ENCODE data around the gene SASH1. TPM values are rescaled to one million over a fixed set of nuclear protein-coding genes. Genes with fewer than 3 reads are reported as not detected.
A peak's percentile ranks its signal among the peaks of the same experiment; 100 is the strongest.

Gene SASH1
- total RNA-seq, 2 donors from 2014 or later = 0.17 to 0.20 TPM

- Mint-ChIP-seq H3K4me1 (ENCODE audit: low read depth in 2 of 2) (no peaks in the 10 kb centered on the region), H3K27ac (no peak overlapping the region)
- no peak for ATAC-seq
These were observed 149.1 kb downstream of the SASH1 start for GRCh38 chr6:148491638-148492251.

DNA sequence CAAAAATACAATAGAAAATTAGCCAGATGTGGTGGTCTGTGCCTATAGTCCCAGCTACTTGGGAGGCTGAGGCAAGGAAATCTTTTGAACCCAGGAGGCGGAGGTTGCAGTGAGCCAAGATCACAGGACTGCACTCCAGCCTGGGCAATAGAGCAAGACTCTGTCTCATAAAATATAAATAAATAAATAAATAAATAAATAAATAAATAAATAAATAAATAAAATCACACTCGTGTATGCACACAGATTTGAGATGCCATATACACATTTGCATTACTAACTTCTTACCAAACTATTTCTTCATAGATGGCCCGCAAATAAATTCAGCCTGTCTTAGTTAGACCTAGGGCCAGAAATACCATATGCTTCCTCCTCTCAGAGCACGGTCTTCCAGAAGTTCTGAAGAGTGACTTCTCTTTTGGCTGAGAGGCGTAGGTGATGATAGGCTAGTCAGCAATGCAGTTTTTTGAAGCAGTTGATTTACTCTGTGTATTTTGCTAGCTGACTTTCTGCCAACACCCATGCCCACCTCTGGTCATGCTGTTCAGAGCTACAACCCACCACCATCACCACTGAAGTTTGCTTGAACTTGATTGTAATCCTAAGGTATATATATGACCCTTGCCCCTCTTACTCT, 150.1 kb downstream of the SASH1 start:
- ATAC-seq = no peak
- no peak for DNase-seq (ENCODE audit: low spot score)
- H3K27me3 Mint-ChIP-seq = peaks cover 19 to 50% of the 10 kb centered on the region in 2 donors
- H3K9me3 Mint-ChIP-seq = no peaks in the 10 kb centered on the region
- no peaks in the 10 kb centered on the region for H3K4me1 Mint-ChIP-seq (ENCODE audit: low read depth in 2 of 2)
- H3K27ac Mint-ChIP-seq = no peak overlapping the region
- no peak overlapping the region for H3K4me3 Mint-ChIP-seq
- no peaks in the 10 kb centered on the region for H3K36me3 Mint-ChIP-seq

More at GRCh38 chr6:148491638-148492251, 149.1 kb downstream of the SASH1 start:
- H3K9me3 Mint-ChIP-seq = no peaks in the 10 kb centered on the region
- H3K4me3 Mint-ChIP-seq = no peak overlapping the region
- H3K27me3 Mint-ChIP-seq = peaks cover 19 to 47% of the 10 kb centered on the region in 2 donors
- no peak for DNase-seq (ENCODE audit: low spot score)
- no peaks in the 10 kb centered on the region for H3K36me3 Mint-ChIP-seq

- no peaks in the 10 kb centered on the region for H3K4me1 Mint-ChIP-seq (ENCODE audit: low read depth in 2 of 2)
- no peaks in the 10 kb centered on the region for H3K36me3 Mint-ChIP-seq
- DNase-seq (ENCODE audit: low spot score) = no peak
- no peak overlapping the region for H3K27ac Mint-ChIP-seq
- no peak for ATAC-seq
- H3K27me3 Mint-ChIP-seq = peaks cover 19 to 44% of the 10 kb centered on the region in 2 donors
- no peaks in the 10 kb centered on the region for H3K9me3 Mint-ChIP-seq
- H3K4me3 Mint-ChIP-seq = no peak overlapping the region
These were observed 150.8 kb downstream of the SASH1 start for GRCh38 chr6:148493424-148493823.

GRCh38 chr6:148494226-148494625, 151.6 kb downstream of the SASH1 start:
- no peak overlapping the region for H3K27ac Mint-ChIP-seq
- peaks cover 19 to 36% of the 10 kb centered on the region in 2 donors for H3K27me3 Mint-ChIP-seq
- H3K9me3 Mint-ChIP-seq = no peaks in the 10 kb centered on the region
- no peaks in the 10 kb centered on the region for H3K4me1 Mint-ChIP-seq (ENCODE audit: low read depth in 2 of 2)
- H3K4me3 Mint-ChIP-seq = no peak overlapping the region
- ATAC-seq = no peak
- H3K36me3 Mint-ChIP-seq = no peaks in the 10 kb centered on the region
- DNase-seq (ENCODE audit: low spot score) = no peak

GRCh38 chr6:148495029-148495428, 152.4 kb downstream of the SASH1 start:
- H3K27me3 Mint-ChIP-seq = peaks cover 18 to 36% of the 10 kb centered on the region in 2 donors
- H3K4me1 Mint-ChIP-seq (ENCODE audit: low read depth in 2 of 2) = no peaks in the 10 kb centered on the region
- no peaks in the 10 kb centered on the region for H3K36me3 Mint-ChIP-seq
- H3K4me3 Mint-ChIP-seq = no peak overlapping the region
- H3K9me3 Mint-ChIP-seq = no peaks in the 10 kb centered on the region
- DNase-seq (ENCODE audit: low spot score) (no peak), ATAC-seq (peak in 1 of 2 donors; percentile 66)
- no peak overlapping the region for H3K27ac Mint-ChIP-seq

- ATAC-seq (no peak), DNase-seq (ENCODE audit: low spot score) (no peak)
- Mint-ChIP-seq H3K36me3 (no peaks in the 10 kb centered on the region), H3K4me1 (ENCODE audit: low read depth in 2 of 2) (no peaks in the 10 kb centered on the region), H3K27me3 (peaks cover 23 to 36% of the 10 kb centered on the region in 2 donors), H3K9me3 (no peaks in the 10 kb centered on the region), H3K4me3 (no peak overlapping the region), H3K27ac (no peak overlapping the region)
These were observed 154.6 kb downstream of the SASH1 start for GRCh38 chr6:148497257-148497656.

- ATAC-seq = peak in 1 of 2 donors; percentile 55
- Mint-ChIP-seq H3K9me3 (no peaks in the 10 kb centered on the region), H3K27ac (no peak overlapping the region), H3K4me3 (no peak overlapping the region), H3K36me3 (no peaks in the 10 kb centered on the region), H3K27me3 (peaks cover 25 to 39% of the 10 kb centered on the region in 2 donors), H3K4me1 (ENCODE audit: low read depth in 2 of 2) (no peaks in the 10 kb centered on the region)
- DNase-seq (ENCODE audit: low spot score) = no peak
These were observed 155.1 kb downstream of the SASH1 start for GRCh38 chr6:148497717-148498116.

DNA sequence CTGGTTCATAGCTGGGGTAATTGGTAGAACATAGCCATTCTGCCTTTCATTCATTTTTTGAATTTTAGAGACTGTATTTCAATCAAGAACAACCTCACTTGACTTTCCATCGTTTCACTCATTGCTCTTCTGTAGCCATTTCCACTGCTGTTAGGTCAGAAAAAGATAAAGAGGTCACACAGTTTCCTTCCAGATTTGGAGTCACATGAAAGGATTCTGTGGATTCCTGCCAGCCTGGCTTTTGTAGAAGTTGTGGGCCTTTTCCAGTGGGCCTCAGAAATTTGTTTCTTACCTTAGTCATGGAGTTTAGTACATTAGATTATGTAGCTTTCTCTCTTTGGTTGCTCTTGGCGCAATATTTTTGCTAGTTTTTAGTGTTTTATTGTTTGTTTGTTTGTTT, 157.8 kb downstream of the SASH1 start:
- Mint-ChIP-seq H3K27me3 (peaks cover 22 to 39% of the 10 kb centered on the region in 2 donors), H3K36me3 (no peaks in the 10 kb centered on the region), H3K4me1 (ENCODE audit: low read depth in 2 of 2) (no peaks in the 10 kb centered on the region), H3K9me3 (no peaks in the 10 kb centered on the region), H3K27ac (no peak overlapping the region), H3K4me3 (no peak overlapping the region)
- ATAC-seq (no peak), DNase-seq (ENCODE audit: low spot score) (no peak)

- no peak overlapping the region for H3K4me3 Mint-ChIP-seq
- no peaks in the 10 kb centered on the region for H3K36me3 Mint-ChIP-seq
- DNase-seq (ENCODE audit: low spot score) = no peak
- no peaks in the 10 kb centered on the region for H3K9me3 Mint-ChIP-seq
- H3K4me1 Mint-ChIP-seq (ENCODE audit: low read depth in 2 of 2) = no peaks in the 10 kb centered on the region
- no peak for ATAC-seq
- H3K27ac Mint-ChIP-seq = no peak overlapping the region
- H3K27me3 Mint-ChIP-seq = peaks cover 22 to 39% of the 10 kb centered on the region in 2 donors
These were observed 158.5 kb downstream of the SASH1 start for GRCh38 chr6:148501178-148501590.

- no peak overlapping the region for H3K4me3 Mint-ChIP-seq
- no peak overlapping the region for H3K27ac Mint-ChIP-seq
- H3K4me1 Mint-ChIP-seq (ENCODE audit: low read depth in 2 of 2) = no peaks in the 10 kb centered on the region
- ATAC-seq = no peak
- DNase-seq (ENCODE audit: low spot score) = no peak
- peaks cover 28 to 45% of the 10 kb centered on the region in 2 donors for H3K27me3 Mint-ChIP-seq
- no peaks in the 10 kb centered on the region for H3K9me3 Mint-ChIP-seq
- no peaks in the 10 kb centered on the region for H3K36me3 Mint-ChIP-seq
These were observed 159.6 kb downstream of the SASH1 start for GRCh38 chr6:148502083-148502772.

- Mint-ChIP-seq H3K9me3 (no peaks in the 10 kb centered on the region), H3K4me3 (no peak overlapping the region), H3K27ac (no peak overlapping the region), H3K27me3 (peaks cover 30 to 44% of the 10 kb centered on the region in 2 donors), H3K36me3 (no peaks in the 10 kb centered on the region), H3K4me1 (ENCODE audit: low read depth in 2 of 2) (no peaks in the 10 kb centered on the region)
- DNase-seq (ENCODE audit: low spot score) = no peak
- ATAC-seq = no peak
These were observed 160.1 kb downstream of the SASH1 start for GRCh38 chr6:148502773-148503135.

GRCh38 chr6:148503703-148504102, 161.1 kb downstream of the SASH1 start:
- no peaks in the 10 kb centered on the region for H3K4me1 Mint-ChIP-seq (ENCODE audit: low read depth in 2 of 2)
- ATAC-seq = no peak
- DNase-seq (ENCODE audit: low spot score) = no peak
- H3K4me3 Mint-ChIP-seq = no peak overlapping the region
- H3K27me3 Mint-ChIP-seq = peaks cover 37 to 49% of the 10 kb centered on the region in 2 donors
- H3K9me3 Mint-ChIP-seq = no peaks in the 10 kb centered on the region
- no peaks in the 10 kb centered on the region for H3K36me3 Mint-ChIP-seq
- H3K27ac Mint-ChIP-seq = no peak overlapping the region

DNA sequence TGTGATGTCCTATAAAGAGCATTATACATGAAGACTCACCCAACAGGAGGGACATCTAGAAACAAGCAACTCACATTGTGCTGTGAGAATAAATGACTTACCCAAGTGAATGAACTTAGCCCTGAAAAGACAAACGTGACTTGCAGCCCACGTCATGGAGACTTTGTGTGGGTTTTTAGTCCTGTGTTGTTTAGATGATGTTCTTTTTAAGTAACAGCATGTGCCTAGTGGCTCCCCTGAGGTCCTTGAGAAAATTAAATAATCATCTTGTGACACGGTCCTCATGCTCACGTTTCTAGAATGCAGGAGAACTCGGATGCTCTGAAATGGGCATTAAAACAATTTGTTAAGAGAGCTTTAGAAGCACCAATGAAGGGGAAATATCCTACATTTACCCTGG, 165.1 kb downstream of the SASH1 start:
- H3K4me1 Mint-ChIP-seq (ENCODE audit: low read depth in 2 of 2) = no peaks in the 10 kb centered on the region
- DNase-seq (ENCODE audit: low spot score) (no peak), ATAC-seq (no peak)
- H3K36me3 Mint-ChIP-seq = no peaks in the 10 kb centered on the region
- no peak overlapping the region for H3K27ac Mint-ChIP-seq
- H3K9me3 Mint-ChIP-seq = no peaks in the 10 kb centered on the region
- H3K27me3 Mint-ChIP-seq = peaks cover 31 to 37% of the 10 kb centered on the region in 2 donors
- no peak overlapping the region for H3K4me3 Mint-ChIP-seq

DNA sequence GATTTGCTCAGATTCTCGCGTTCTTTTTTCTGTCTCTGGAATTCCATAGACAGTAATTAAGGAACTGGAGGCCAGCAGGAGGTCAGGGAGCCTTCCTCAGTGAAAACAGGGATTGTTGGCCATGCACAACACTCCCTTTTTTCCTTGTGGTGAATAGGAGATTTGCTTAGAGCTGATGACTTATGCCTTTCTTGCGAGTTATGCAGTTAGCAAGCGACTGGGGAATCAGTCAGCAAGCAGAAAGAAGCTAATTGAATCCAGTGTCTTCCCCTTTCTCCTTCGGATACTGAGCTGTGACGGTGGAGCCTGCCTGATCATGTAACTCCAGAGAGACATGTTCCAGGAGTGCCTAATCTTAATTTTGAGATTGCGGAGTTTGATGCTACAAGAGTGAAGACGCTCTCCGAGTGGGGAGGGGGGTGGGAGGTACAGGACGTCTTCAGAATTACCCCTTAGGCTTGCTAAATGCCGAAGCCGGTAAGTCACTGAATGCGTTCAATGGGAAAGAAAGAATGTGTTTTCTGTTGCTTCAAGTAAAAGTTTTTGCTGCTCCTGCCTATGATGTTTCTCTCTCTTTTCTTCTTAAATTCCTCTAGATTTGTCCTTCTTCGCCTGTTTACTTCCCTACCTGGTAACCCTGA, 165.9 kb downstream of the SASH1 start:
- H3K4me1 Mint-ChIP-seq (ENCODE audit: low read depth in 2 of 2) = no peaks in the 10 kb centered on the region
- H3K9me3 Mint-ChIP-seq = no peaks in the 10 kb centered on the region
- peaks cover 36 to 39% of the 10 kb centered on the region in 2 donors for H3K27me3 Mint-ChIP-seq
- H3K4me3 Mint-ChIP-seq = no peak overlapping the region
- no peaks in the 10 kb centered on the region for H3K36me3 Mint-ChIP-seq
- DNase-seq (ENCODE audit: low spot score) (no peak), ATAC-seq (no peak)
- H3K27ac Mint-ChIP-seq = no peak overlapping the region
